ENCODE data around the gene SDHB.

Gene SDHB

GRCh38 chr1:16986560-16986959 lies 67.3 kb downstream of the SDHB start:
- DNase-seq (ENCODE audit: low read depth in 2 of 2) = no peak

DNA sequence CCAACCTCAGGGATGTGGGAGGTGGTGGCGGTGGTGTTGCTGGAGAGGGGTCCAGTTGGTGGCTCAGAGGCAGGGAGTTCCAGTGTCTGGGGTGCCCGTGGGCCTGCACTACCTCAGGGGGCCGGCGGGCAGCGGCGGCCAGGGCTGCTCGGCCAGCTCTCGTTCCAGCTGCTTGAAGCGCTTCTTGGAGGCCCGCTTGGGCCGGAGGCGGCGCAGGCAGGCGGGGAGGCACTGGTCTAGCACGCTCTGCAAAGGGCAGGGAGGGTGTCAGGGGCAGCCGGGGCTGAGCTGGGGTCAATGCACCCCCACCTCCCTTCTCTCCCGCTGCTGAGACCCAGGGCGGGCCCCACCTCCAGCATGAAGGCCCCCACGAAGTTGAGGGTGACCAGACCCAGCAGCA lies 67.7 kb downstream of the SDHB start:
- no peak for DNase-seq (ENCODE audit: low read depth in 2 of 2)

DNA sequence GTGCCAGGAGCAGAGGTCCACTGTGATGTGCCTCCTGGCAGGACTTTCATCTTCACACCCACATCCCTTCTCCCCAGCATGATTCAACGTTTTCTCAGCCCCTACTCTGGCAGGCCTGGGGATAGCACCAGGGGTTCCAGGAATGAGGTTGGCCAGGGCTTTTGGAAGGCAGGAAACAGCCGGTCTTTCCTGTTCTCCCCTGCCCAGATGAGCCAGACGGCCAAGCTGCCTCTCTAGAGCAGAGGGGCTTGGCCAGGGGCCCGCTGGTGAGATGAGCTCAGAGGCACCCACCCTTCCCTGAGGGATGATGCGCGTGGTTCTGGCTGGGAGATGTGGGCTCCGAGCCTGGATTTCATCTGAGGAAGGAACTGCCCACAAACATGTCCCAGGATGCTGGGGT lies 69.1 kb downstream of the SDHB start:
- no peak for DNase-seq (ENCODE audit: low read depth in 2 of 2)

GRCh38 chr1:16983649-16984048 lies 70.2 kb downstream of the SDHB start:
- no peak for DNase-seq (ENCODE audit: low read depth in 2 of 2)

- no peak for DNase-seq (ENCODE audit: low read depth in 2 of 2)
Measured at GRCh38 chr1:16982902-16983301, 70.9 kb downstream of the SDHB start.

- DNase-seq (ENCODE audit: low read depth in 2 of 2) = no peak
Measured at GRCh38 chr1:16981269-16981849, 72.5 kb downstream of the SDHB start.

DNA sequence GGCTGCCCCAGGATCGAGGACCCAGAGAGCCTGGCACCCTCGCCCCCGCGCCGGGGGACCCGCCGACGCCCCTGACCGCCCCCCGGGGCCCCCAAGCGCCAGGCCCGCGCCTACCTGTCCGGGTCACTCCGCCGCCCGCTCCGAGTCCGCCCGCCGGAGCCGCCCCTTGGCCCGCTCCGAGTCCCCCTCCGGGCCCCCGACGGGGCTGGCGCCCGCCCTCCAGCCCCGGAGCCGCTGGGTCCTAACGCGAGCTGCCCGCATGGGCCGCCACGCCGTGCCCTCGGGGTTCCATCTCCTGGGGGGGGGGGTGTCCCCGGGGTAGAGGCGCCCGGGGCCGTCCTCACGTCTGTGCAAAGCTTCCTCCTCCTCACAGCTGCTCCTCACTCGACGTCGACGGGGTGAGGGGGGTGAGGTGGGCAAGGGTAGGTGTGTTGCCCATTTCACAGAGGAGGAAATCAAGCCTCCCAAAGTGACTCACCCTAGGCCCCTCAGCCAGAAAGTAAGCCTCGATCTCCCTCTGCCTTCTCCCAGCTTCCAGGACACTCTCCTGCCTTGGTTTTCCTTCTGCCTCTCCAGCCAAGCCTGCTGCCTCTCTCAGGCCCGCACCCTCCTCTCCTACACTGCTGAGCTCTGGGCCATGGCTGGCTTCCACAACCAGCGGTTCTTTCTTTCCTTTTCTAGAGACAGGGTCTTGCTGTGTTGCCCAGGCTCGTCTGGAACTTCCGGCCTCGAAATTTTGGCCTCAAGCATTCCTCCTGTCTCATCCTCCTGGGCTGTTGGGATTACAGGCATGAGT lies 73.2 kb downstream of the SDHB start, which contains the start of gene MFAP2:
MFAP2 (minus strand) TSS at position 148 of the 796 bp plus-strand sequence. CDS start 2,347 bp downstream, outside the sequence.
- DNase-seq (ENCODE audit: low read depth in 2 of 2) = no peak

GRCh38 chr1:16979475-16980327 lies 74.1 kb downstream of the SDHB start:
- no peak for DNase-seq (ENCODE audit: low read depth in 2 of 2)

DNA sequence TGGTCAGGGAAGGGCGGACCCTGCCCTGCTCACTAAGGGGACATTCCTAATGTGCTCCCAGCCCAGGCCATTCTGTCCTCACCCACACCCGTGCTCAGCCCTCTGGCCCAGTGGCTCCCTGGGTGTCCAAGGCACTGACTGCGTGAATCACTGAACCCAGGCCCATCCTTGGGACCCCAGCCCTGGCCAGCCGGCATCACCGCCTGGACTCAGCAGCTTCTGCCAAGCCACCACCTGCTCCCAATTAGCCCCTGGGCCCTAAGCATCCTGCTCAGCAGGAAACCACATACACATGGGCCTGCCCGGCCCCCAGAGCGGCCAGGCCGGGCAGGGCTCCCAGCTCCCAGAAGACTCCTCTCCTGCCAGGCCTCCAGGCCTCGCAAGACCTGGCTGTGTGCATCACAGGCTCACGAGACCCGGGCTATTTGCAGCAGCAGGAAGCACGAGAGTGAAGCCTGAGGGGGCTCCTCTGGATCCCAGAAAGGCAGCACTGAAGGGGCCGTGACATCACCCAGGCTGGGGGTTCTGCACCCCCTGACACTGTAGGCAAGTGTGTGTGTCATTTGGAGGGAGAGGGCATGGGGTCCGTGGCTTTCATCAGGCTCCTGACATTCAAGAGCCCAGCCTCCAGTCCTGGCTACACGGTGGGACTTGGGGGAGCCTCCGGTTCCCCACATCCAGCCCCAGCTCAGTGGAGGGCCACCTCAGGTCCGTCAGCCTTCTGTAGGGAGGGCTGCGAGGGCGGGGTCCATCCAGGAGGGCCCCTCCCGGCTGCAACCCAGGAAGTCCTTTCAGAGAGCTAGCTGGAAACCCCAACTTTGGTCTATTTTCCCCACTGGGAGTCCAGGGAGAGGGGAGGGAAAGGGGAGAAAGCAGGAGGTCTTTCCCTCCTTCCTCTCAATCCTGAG lies 75.0 kb downstream of the SDHB start:
- no peak for DNase-seq (ENCODE audit: low read depth in 2 of 2)

GRCh38 chr1:16978139-16978538 lies 75.7 kb downstream of the SDHB start:
- DNase-seq (ENCODE audit: low read depth in 2 of 2) = no peak

- DNase-seq (ENCODE audit: low read depth in 2 of 2) = no peak
Measured at GRCh38 chr1:16977377-16977776, 76.5 kb downstream of the SDHB start.

DNA sequence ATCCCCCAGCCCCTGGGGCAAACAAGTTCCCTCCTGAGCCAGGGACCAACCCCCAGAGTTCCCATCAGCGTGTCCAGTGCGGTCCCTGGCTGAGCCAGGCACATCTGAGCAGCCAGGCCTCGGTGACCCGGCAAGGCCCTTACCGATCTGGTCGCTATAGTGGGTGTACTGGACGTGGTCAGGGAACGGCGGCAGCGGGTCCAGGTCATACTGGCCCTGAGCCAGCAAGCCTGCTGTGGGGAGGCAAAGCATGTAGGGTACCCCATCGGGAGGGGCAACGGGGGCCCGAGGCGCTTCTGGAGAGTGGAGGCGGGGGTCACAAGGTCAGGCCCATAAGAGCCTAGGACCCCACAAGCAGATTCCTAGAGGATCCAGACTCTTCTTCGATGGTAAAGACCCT lies 76.9 kb downstream of the SDHB start:
- no peak for DNase-seq (ENCODE audit: low read depth in 2 of 2)

GRCh38 chr1:16975838-16976237 lies 78.0 kb downstream of the SDHB start:
- no peak for DNase-seq (ENCODE audit: low read depth in 2 of 2)

DNA sequence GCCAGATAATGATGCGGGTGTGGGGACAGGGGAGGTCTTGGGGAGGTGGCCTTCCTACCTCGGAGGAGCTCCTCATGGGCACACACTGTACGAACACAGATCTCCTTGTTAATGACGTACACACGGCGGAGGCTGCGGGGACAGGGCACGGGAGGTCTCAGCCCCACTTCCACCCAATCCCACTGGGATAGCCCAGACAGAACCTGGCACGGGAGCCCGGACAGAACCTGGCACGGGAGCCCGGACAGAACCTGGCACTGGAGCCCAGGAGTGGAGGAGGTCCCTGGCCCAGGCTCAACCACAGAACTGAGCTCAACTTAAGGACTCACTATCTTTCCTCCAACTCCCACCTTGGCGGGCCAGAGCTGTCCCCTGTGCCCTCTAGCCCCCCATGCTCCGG lies 78.6 kb downstream of the SDHB start:
- DNase-seq (ENCODE audit: low read depth in 2 of 2) = no peak

GRCh38 chr1:16973215-16973614 lies 80.6 kb downstream of the SDHB start:
- no peak for DNase-seq (ENCODE audit: low read depth in 2 of 2)

GRCh38 chr1:16972189-16972895 lies 81.5 kb downstream of the SDHB start:
- no peak for DNase-seq (ENCODE audit: low read depth in 2 of 2)

DNA sequence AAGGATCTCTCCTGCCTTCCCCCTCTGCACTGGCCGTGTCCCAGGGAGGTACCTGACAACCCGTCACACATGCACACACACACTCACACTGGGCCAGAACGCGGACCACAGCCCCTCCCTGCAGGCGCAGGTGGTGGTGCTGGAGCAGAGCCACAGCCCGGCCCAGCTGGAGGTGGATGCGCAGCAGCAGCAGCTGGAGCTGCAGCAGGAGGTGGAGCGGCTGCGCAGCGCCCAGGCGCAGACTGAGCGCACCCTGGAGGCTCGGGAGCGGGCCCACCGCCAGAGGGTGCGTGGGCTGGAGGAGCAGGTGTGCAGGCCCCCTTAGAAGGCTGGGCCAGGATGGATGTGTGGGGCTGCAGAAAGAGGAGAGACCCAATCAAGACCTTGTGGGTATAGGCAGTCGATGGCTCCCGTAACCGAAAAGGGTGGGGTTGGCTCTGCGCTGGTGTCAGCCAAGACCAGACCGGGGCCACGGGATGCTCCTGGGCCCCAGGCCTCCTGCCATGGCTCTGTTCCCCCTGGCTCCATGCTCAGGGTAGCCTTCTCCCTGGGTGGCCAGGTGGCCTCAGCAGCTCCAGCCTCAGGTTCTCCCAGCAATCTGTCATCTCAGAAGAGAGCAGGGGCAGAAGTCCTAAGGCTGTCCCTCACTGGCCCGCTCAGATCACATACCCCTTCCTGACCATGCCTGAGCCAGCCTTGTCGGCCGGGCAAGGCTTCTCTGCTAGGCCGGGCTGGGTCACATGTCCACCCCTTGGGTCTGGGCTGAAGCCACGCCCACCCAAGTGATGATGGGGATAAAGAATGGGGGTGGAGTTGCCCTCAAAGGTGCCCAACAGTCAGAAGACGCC lies 82.3 kb downstream of the SDHB start:
- no peak for DNase-seq (ENCODE audit: low read depth in 2 of 2)

DNA sequence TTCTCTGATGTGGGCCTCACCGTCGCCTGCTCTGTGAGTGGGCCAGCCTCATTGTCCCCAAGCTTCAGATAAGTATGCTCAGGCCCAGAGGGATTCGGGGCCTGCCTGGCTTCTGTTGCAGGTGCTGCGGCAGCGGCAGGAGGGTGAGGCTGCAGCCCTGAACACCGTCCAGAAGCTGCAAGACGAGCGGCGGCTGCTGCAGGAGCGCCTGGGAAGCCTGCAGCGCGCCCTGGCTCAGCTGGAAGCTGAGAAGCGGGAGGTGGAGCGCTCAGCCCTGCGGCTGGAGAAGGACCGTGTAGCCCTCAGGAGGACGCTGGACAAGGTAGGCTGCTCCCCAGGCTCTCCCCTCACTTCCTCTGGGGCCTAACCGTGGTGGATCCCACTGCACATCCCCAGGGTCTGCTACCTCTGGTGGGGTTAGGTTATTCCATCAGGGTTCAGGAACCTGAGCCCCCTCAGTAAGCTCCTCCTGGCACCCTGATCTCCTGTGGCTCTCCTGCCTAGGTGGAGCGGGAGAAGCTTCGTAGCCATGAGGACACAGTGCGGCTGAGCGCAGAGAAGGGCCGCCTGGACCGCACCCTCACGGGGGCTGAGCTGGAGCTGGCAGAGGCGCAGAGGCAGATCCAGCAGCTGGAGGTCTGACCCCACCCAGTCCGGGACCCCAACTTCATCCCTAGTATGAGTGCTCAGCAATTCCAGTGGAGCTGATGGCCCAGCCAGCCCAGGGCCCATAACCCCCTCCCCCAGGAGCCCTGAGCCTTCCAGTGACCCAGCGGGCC lies 83.5 kb downstream of the SDHB start:
- no peak for DNase-seq (ENCODE audit: low read depth in 2 of 2)

DNA sequence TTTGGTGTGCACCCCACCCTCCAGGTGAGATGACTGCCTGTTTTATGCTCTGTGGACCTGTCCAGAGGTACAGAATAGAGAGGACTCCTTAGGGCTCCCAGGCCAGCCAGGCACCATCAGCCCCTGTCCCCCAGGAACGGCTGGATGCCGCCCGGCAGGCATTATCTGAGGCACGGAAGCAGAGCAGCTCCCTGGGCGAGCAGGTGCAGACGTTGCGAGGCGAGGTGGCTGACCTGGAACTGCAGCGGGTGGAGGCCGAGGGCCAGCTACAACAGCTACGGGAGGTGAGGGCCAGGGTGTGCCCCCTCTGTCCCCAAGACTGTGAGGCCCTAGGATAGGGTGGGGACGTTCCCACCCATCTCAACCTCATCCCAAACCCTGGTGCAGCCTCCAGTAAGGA lies 84.2 kb downstream of the SDHB start:
- DNase-seq (ENCODE audit: low read depth in 2 of 2) = no peak

Data from stimulated activated CD8-positive, alpha-beta memory T cell treated with anti-CD3 and anti-CD28 coated beads, Interleukin-7, amount 100 ng/mL, for 1 hour (primary cell).